ENCODE measurements around the gene BLOC1S3.

The BLOC1S3 gene

DNA sequence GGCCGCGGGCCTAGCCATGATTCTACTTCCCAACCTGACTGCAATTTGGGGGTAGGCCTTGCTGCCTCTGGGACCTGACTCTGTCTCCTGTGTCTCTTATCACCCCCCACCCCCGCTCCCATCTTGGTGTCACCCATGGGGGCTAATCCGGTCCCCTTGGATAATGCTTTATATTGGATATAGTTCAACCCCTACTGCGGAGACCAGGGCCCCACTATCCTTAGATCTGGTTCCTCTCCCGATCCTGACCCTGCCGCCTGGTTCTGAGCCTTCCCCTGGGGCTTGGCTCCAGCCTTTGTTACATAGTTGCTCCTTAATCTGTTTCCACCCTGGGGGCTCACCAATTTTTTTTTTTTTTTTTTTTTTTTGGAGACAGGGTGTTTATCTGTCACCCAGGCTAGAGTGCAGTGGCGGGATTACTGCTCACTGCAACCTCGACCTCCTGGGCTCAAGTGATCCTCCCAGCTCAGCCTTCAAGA lies 1.3 kb downstream of the BLOC1S3 start:
- no peak for DNase-seq (ENCODE audit: extremely low read depth, insufficient read length)
- H3K36me3 ChIP-seq (ENCODE audit: control insufficient read depth, insufficient read depth, low read length) = no peaks in the 10 kb centered on the region; the same call in none of the 2 replicates
- H3K27me3 ChIP-seq (replicated peaks; ENCODE audit: control insufficient read depth, insufficient read depth, low read length) = no peaks in the 10 kb centered on the region
- peak overlapping the region; percentile 93 for H3K4me3 ChIP-seq (replicated peaks; ENCODE audit: low read depth, low read length)
- TF ChIP-seq, protein P1, sequence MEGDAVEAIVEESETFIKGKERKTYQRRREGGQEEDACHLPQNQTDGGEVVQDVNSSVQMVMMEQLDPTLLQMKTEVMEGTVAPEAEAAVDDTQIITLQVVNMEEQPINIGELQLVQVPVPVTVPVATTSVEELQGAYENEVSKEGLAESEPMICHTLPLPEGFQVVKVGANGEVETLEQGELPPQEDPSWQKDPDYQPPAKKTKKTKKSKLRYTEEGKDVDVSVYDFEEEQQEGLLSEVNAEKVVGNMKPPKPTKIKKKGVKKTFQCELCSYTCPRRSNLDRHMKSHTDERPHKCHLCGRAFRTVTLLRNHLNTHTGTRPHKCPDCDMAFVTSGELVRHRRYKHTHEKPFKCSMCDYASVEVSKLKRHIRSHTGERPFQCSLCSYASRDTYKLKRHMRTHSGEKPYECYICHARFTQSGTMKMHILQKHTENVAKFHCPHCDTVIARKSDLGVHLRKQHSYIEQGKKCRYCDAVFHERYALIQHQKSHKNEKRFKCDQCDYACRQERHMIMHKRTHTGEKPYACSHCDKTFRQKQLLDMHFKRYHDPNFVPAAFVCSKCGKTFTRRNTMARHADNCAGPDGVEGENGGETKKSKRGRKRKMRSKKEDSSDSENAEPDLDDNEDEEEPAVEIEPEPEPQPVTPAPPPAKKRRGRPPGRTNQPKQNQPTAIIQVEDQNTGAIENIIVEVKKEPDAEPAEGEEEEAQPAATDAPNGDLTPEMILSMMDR (IDR thresholded peaks at IDR 0.05; ENCODE audit: insufficient read depth, low read length, poor library complexity, severe bottlenecking) = no peak

DNA sequence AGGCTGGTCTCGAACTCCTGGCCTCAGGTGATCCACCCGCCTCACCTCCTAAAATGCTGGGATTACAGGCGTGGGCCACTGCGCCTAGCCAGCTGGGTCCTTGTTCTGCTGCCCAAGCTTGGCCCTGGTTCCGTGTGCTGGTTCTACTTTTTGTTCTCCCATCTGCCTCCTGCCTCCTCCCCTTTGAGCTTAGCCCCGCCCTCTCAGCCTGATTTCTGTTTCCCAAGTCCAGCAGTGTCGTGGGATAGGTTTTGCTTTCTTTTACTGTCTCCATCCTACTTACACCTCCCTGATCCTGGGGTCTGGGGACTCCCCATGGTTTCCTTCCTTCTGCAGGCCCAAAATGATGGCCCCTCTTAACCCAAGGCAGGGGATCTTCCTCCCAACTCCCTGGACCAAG lies 2.4 kb downstream of the BLOC1S3 start:
- H3K4me3 ChIP-seq (replicated peaks; ENCODE audit: low read depth, low read length) = no peak overlapping the region
- no peak for DNase-seq (ENCODE audit: extremely low read depth, insufficient read length)
- H3K36me3 ChIP-seq (ENCODE audit: control insufficient read depth, insufficient read depth, low read length) = no peaks in the 10 kb centered on the region; the same call in none of the 2 replicates
- TF ChIP-seq, protein P1 (IDR thresholded peaks at IDR 0.05; ENCODE audit: insufficient read depth, low read length, poor library complexity, severe bottlenecking) = no peak
- no peaks in the 10 kb centered on the region for H3K27me3 ChIP-seq (replicated peaks; ENCODE audit: control insufficient read depth, insufficient read depth, low read length)

DNA sequence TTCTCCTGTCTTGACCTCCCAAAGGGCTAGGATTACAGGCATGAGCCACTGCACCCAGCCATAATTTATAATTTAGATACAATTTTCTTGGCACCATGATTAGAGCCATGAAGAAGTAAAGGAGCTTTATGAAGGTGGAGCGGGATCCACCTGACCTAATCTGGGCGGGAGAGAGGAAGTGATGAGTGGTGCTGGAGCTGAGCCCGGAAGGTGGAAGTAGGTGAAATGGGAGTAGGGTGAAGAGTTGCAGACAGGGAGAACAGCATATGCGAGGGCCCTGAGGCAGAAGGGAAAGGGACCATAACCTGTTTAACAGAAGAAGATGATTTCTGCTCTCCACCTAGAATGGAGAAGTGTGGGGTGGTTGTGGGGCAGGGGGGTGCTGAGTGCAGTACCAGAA lies 4.2 kb downstream of the BLOC1S3 start:
- no peaks in the 10 kb centered on the region; the same call in none of the 2 replicates for H3K36me3 ChIP-seq (ENCODE audit: control insufficient read depth, insufficient read depth, low read length)
- no peaks in the 10 kb centered on the region for H3K27me3 ChIP-seq (replicated peaks; ENCODE audit: control insufficient read depth, insufficient read depth, low read length)
- TF ChIP-seq, protein P1 (IDR thresholded peaks at IDR 0.05; ENCODE audit: insufficient read depth, low read length, poor library complexity, severe bottlenecking) = no peak
- no peak for DNase-seq (ENCODE audit: extremely low read depth, insufficient read length)
- H3K4me3 ChIP-seq (replicated peaks; ENCODE audit: low read depth, low read length) = no peak overlapping the region

DNA sequence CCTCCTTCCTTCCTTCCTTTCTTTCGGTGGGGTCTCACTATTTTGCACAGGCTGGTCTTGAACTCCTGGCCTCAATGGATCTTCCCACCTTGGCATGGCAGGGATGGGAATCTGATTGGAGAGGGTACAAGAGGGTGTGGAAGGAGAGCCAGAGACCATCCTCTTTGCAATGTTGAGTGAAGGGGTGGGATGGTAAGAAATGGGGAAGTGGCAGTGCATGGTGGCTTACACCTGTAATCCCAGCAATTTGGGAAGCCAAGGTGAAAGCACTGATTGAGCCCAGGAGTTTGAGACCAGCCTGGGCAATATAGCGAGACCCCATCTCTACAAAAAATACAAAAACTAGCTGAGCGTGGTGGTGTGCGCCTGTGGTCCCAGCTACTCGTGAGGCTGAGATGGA lies 5.5 kb downstream of the BLOC1S3 start:
- DNase-seq (ENCODE audit: extremely low read depth, insufficient read length) = no peak
- no peaks in the 10 kb centered on the region for H3K27me3 ChIP-seq (replicated peaks; ENCODE audit: control insufficient read depth, insufficient read depth, low read length)
- H3K4me3 ChIP-seq (replicated peaks; ENCODE audit: low read depth, low read length) = no peak overlapping the region
- no peaks in the 10 kb centered on the region; the same call in none of the 2 replicates for H3K36me3 ChIP-seq (ENCODE audit: control insufficient read depth, insufficient read depth, low read length)
- TF ChIP-seq, protein P1 (IDR thresholded peaks at IDR 0.05; ENCODE audit: insufficient read depth, low read length, poor library complexity, severe bottlenecking) = no peak

DNA sequence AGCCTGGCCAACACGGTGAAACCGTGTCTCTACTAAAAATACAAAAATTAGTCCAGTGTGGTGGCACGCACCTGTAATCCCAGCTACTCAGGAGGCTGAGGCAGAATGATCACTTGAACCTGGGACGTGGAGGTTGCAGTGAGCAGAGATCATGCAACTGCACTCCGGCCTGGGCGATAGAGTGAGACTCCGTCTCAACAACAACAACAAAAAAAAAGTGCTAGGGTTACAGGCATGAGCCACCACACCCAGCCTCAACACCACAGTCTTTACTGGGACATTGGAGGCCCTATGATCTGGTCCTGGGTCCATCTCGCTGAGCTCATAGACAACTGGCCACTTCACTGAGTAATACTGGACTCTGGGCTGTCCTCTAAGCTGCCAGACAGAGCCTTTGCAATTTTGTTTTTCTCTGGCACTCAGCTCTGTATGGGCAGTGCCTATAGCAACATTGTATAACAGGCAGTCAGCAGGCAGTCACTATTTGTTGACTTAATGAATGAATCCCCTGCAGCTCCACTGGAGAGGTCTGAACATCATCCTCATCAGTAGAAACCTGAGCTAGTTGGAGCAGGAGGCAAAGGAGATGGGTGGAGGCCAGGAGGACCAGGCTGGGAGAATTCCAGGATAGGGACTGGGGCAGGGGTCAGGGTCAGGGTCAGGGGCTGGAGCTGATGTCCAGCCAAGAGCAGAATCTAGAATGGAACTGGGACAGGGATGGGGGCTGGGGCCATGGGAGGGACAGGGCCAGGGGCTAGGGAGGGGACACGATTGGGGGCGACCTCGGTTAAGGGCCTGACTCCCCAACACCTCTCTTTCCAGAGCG lies 8.1 kb downstream of the BLOC1S3 start:
- Histone ChIP-seq H3K36me3 (ENCODE audit: control insufficient read depth, insufficient read depth, low read length) (no peaks in the 10 kb centered on the region), H3K4me3 (replicated peaks; ENCODE audit: low read depth, low read length) (no peak overlapping the region), H3K27me3 (replicated peaks; ENCODE audit: control insufficient read depth, insufficient read depth, low read length) (no peaks in the 10 kb centered on the region)
- no peak for DNase-seq (ENCODE audit: extremely low read depth, insufficient read length)
- TF ChIP-seq, protein P1 (IDR thresholded peaks at IDR 0.05; ENCODE audit: insufficient read depth, low read length, poor library complexity, severe bottlenecking) = no peak
